ENCODE measurements around the gene CD86. TPM values are rescaled to one million over a fixed set of nuclear protein-coding genes. Genes with fewer than 3 reads are reported as not detected.

The CD86 gene
- polyA plus RNA-seq, 3 donors = 75.7 to 321 (median 273) TPM

- no peak for DNase-seq
- TF ChIP-seq CTCF (IDR thresholded peaks at IDR 0.05) = no peak
- Mint-ChIP-seq H3K4me1 (no peaks in the 10 kb centered on the region), H3K27ac (peak overlapping the region in 1 of 7 donors; percentile 19), H3K27me3 (ENCODE audit: low read depth in 3 of 3) (peaks cover 0 to 8% (median 0%) of the 10 kb centered on the region in 3 donors), H3K36me3 (peaks cover 0 to 5% of the 10 kb centered on the region in 2 donors), H3K9me3 (peaks cover 0 to 19% (median 15%) of the 10 kb centered on the region in 7 donors), H3K4me3 (no peak overlapping the region)
- H3K79me2 ChIP-seq (ENCODE audit: insufficient read depth, low read length) = no peaks in the 10 kb centered on the region
- H3K9me3 ChIP-seq (replicated peaks in 1 of 2; ENCODE audit: control insufficient read depth in 1 of 2, insufficient read depth in 1 of 2, low read length in 2 of 2) = peaks cover 6 to 13% of the 10 kb centered on the region in 2 donors
- no peaks in the 10 kb centered on the region for H3K27me3 ChIP-seq (ENCODE audit: control insufficient read depth in 2 of 2, insufficient read depth in 2 of 2, low read length in 2 of 2)
- no peak overlapping the region for H2AFZ ChIP-seq (ENCODE audit: insufficient read depth, low read depth, low read length, poor library complexity, severe bottlenecking)
- no peaks in the 10 kb centered on the region for H4K20me1 ChIP-seq (ENCODE audit: insufficient read depth, low read length)
- H3K4me1 ChIP-seq (ENCODE audit: control insufficient read depth in 1 of 2, insufficient read depth in 2 of 2, low read length in 2 of 2) = no peaks in the 10 kb centered on the region
- no peak overlapping the region for H3K9ac ChIP-seq (ENCODE audit: insufficient read depth, low read length, poor library complexity, severe bottlenecking)
- 96% methylated on average over 2 of the region's 5 CpGs for WGBS (ENCODE audit: insufficient coverage)
- H3K36me3 ChIP-seq (replicated peaks in 1 of 2; ENCODE audit: control insufficient read depth in 1 of 2, insufficient read depth in 2 of 2, low read length in 2 of 2) = no peaks in the 10 kb centered on the region
- intact Hi-C loops (cut with micrococcal nuclease) = no loop called here
- no peak overlapping the region for H3K27ac ChIP-seq (ENCODE audit: low read depth in 1 of 2, low read length in 2 of 2)
- H3K4me3 ChIP-seq (replicated peaks in 1 of 3; ENCODE audit: low read depth in 2 of 3, low read length in 3 of 3) = no peak overlapping the region
- H3K4me2 ChIP-seq (replicated peaks; ENCODE audit: extremely low read depth, low read length, poor library complexity, severe bottlenecking) = no peak overlapping the region
Observed at GRCh38 chr3:122013448-122013925, 41.7 kb upstream of the CD86 start.

- intact Hi-C loops (cut with micrococcal nuclease) = no loop called here
Observed at GRCh38 chr3:122014741-122015140, 40.4 kb upstream of the CD86 start.

More at GRCh38 chr3:122014741-122015140, 40.4 kb upstream of the CD86 start:
- Mint-ChIP-seq H3K4me1 (peaks cover 5% of the 10 kb centered on the region), H3K27me3 (ENCODE audit: low read depth in 3 of 3) (peaks cover 0 to 7% (median 0%) of the 10 kb centered on the region in 3 donors), H3K9me3 (peaks cover 0 to 19% (median 15%) of the 10 kb centered on the region in 7 donors), H3K4me3 (no peak overlapping the region), H3K36me3 (peaks cover 0 to 5% of the 10 kb centered on the region in 2 donors), H3K27ac (no peak overlapping the region)
- no peaks in the 10 kb centered on the region for H3K4me1 ChIP-seq (ENCODE audit: control insufficient read depth in 1 of 2, insufficient read depth in 2 of 2, low read length in 2 of 2)
- H3K4me2 ChIP-seq (replicated peaks; ENCODE audit: extremely low read depth, low read length, poor library complexity, severe bottlenecking) = no peak overlapping the region
- H3K79me2 ChIP-seq (ENCODE audit: insufficient read depth, low read length) = no peaks in the 10 kb centered on the region
- peak in 1 of 3 donors; percentile 30 for DNase-seq
- TF ChIP-seq CTCF (IDR thresholded peaks at IDR 0.05) = no peak
- no peak overlapping the region for H3K4me3 ChIP-seq (replicated peaks in 1 of 3; ENCODE audit: low read depth in 2 of 3, low read length in 3 of 3)
- peaks cover 6 to 13% of the 10 kb centered on the region in 2 donors for H3K9me3 ChIP-seq (replicated peaks in 1 of 2; ENCODE audit: control insufficient read depth in 1 of 2, insufficient read depth in 1 of 2, low read length in 2 of 2)
- WGBS (ENCODE audit: insufficient coverage) = no CpG with 5 or more reads among the region's 1 CpG
- no peaks in the 10 kb centered on the region for H4K20me1 ChIP-seq (ENCODE audit: insufficient read depth, low read length)
- H3K27ac ChIP-seq (ENCODE audit: low read depth in 1 of 2, low read length in 2 of 2) = no peak overlapping the region
- no peaks in the 10 kb centered on the region for H3K27me3 ChIP-seq (ENCODE audit: control insufficient read depth in 2 of 2, insufficient read depth in 2 of 2, low read length in 2 of 2)
- no peak overlapping the region for H3K9ac ChIP-seq (ENCODE audit: insufficient read depth, low read length, poor library complexity, severe bottlenecking)
- no peak overlapping the region for H2AFZ ChIP-seq (ENCODE audit: insufficient read depth, low read depth, low read length, poor library complexity, severe bottlenecking)
- H3K36me3 ChIP-seq (replicated peaks in 1 of 2; ENCODE audit: control insufficient read depth in 1 of 2, insufficient read depth in 2 of 2, low read length in 2 of 2) = no peaks in the 10 kb centered on the region

Data from CD14-positive monocyte (primary cell).